Neural cell (in vitro differentiated cells): ENCODE results near the gene HES3. TPM values are rescaled to one million over a fixed set of nuclear protein-coding genes. Genes with fewer than 3 reads are reported as not detected.

ENCODE experiments used
- H2AFZ ChIP-seq: fragments of 200-600, 300-800 bp; sonication (generic), shearing (Covaris generic); 2 replicates; pipeline ENCODE4 v1.6.0; 2014; ENCODE audit warnings: low read depth, mild to moderate bottlenecking, antibody characterized with exemption, low read length, moderate library complexity
- H3F3A ChIP-seq: fragments of 200-600 bp; shearing (Covaris generic); 2 replicates; pipeline ENCODE4 v1.6.1; 2016; ENCODE audit warnings: mild to moderate bottlenecking, moderate library complexity, mixed read lengths, antibody characterized with exemption, low read length; ENCODE audit not compliant: insufficient read depth, poor library complexity, severe bottlenecking
- H3K27ac ChIP-seq: fragments of 200-600, 300-800 bp; sonication (generic), shearing (Covaris generic); 2 replicates; pipeline ENCODE4 v1.5.1; 2014; ENCODE audit warnings: mild to moderate bottlenecking, low read length, moderate library complexity
- H3K27me3 ChIP-seq: fragments of 300-800, 200-600 bp; sonication (generic), shearing (Covaris generic); 2 replicates; pipeline ENCODE4 v1.6.0; 2014; ENCODE audit warnings: mild to moderate bottlenecking, low read depth, low read length, moderate library complexity; ENCODE audit not compliant: insufficient read depth
- H3K36me3 ChIP-seq: fragments of 300-800, 200-600 bp; sonication (generic), shearing (Covaris generic); 2 replicates; pipeline ENCODE4 v1.5.1; 2014; ENCODE audit warnings: mild to moderate bottlenecking, antibody characterized with exemption, low read length, moderate library complexity; ENCODE audit not compliant: insufficient read depth
- H3K4me2 ChIP-seq: fragments of 300-800, 200-600 bp; sonication (generic), shearing (Covaris generic); 2 replicates; pipeline ENCODE4 v1.6.0; 2014; ENCODE audit warnings: mild to moderate bottlenecking, low read length
- H3K4me3 ChIP-seq: fragments of 300-800, 200-600 bp; sonication (generic), shearing (Covaris generic); 2 replicates; pipeline ENCODE4 v1.5.1; 2014; ENCODE audit warnings: mild to moderate bottlenecking, low read length, moderate library complexity
- H3K79me2 ChIP-seq: fragments of 200-600 bp; shearing (Covaris generic); replicated peaks from 2 replicates; pipeline ENCODE4 v1.6.0; 2014; ENCODE audit warnings: mild to moderate bottlenecking, low read length, moderate library complexity; ENCODE audit not compliant: insufficient read depth
- H3K9ac ChIP-seq: fragments of 300-800, 200-600 bp; sonication (generic), shearing (Covaris generic); 2 replicates; pipeline ENCODE4 v1.6.1; 2016; ENCODE audit warnings: mild to moderate bottlenecking, low read length, mixed read lengths
- H3K9me2 ChIP-seq: fragments of 200-600 bp; shearing (Covaris generic); 2 replicates; pipeline ENCODE4 v1.6.1; 2016; ENCODE audit warnings: mild to moderate bottlenecking, low read length, mixed read lengths; ENCODE audit not compliant: insufficient read depth
- H3K9me3 ChIP-seq: fragments of 200-600, 300-800 bp; sonication (generic), shearing (Covaris generic); 2 replicates; pipeline ENCODE4 v1.6.1; 2016; ENCODE audit warnings: mild to moderate bottlenecking, mixed run types, low read length, moderate library complexity, mixed read lengths
- H4K20me1 ChIP-seq: fragments of 200-600 bp; shearing (Covaris generic); 2 replicates; pipeline ENCODE4 v1.6.1; 2016; ENCODE audit warnings: mild to moderate bottlenecking, mixed run types; ENCODE audit not compliant: insufficient read depth
- EP300 ChIP-seq: fragments of 450-650 bp; conservative IDR thresholded peaks from 2 replicates; pipeline ENCODE4 v1.6.1; 2014; ENCODE audit warnings: antibody characterized with exemption, mild to moderate bottlenecking, moderate library complexity; ENCODE audit not compliant: poor library complexity, severe bottlenecking
- EZH2 ChIP-seq: fragments of 200-600, 300-800 bp; shearing (Covaris generic), sonication (generic); IDR thresholded peaks from 2 replicates; pipeline ENCODE4 v1.6.1; 2014; ENCODE audit warnings: antibody characterized with exemption, low read length, borderline replicate concordance, mild to moderate bottlenecking; ENCODE audit not compliant: insufficient read depth, poor library complexity, severe bottlenecking
- MXI1 ChIP-seq: fragments of 450-650 bp; conservative IDR thresholded peaks from 2 replicates; pipeline ENCODE4 v1.6.1; 2014; ENCODE audit warnings: antibody characterized with exemption, mild to moderate bottlenecking; ENCODE audit not compliant: poor library complexity, severe bottlenecking
- POLR2AphosphoS5 ChIP-seq: IDR thresholded peaks from 2 replicates; pipeline ENCODE4 v1.6.1; 2012
- RAD21 ChIP-seq: fragments of 450-650 bp; conservative IDR thresholded peaks from 2 replicates; pipeline ENCODE4 v1.6.1; 2014; ENCODE audit warnings: antibody characterized with exemption, mild to moderate bottlenecking, moderate library complexity
- SMC3 ChIP-seq: fragments of 450-650 bp; conservative IDR thresholded peaks from 2 replicates; pipeline ENCODE4 v1.6.1; 2014; ENCODE audit warnings: antibody characterized with exemption, mild to moderate bottlenecking, moderate library complexity; ENCODE audit not compliant: poor library complexity
- TAF1 ChIP-seq: IDR thresholded peaks from 2 replicates; pipeline ENCODE4 v1.6.1; 2012; ENCODE audit warnings: low read depth
- polyA plus RNA-seq: library from polyadenylated mRNA; depleted of rRNA; stranded (reverse); fragments of >200 nt; gene quantifications from 2 replicates; pipeline ENCODE4 v1.2.3, GENCODE V29; 2014
- TF ChIP-seq, protein P1 (sequence below): IDR thresholded peaks from 2 replicates; pipeline ENCODE4 v1.6.1; 2012; ENCODE audit warnings: borderline replicate concordance
- TF ChIP-seq, protein P2 (sequence below): fragments of 450-650 bp; IDR thresholded peaks from 2 replicates; pipeline ENCODE4 v1.5.1; 2014; ENCODE audit warnings: antibody characterized with exemption, mild to moderate bottlenecking, moderate library complexity; ENCODE audit not compliant: poor library complexity, severe bottlenecking

Gene HES3
- polyA plus RNA-seq, 1 donor from 2014 or later, result not detected

DNA sequence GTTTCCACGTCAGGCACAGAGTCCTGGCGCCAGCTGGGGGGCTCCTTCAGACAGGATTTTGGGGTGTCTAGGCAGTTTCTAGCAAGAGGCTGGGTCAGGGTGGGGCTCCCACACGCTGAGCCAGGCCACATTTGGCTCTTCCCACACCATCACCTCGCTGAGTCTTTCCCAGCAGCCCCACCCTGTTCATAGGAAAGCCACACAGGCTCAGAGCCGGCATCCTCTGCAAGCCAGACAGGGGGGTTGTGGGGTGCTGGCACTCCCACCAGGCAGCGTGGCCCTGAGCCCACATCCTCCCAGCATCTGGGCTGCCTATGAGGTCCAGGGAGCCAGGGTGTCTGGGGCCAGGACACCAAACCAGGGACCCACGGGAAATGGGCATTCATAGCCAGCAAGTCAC lies 19.7 kb downstream of the HES3 start:
- Histone ChIP-seq H3F3A (no peaks in the 10 kb centered on the region), H4K20me1 (no peaks in the 10 kb centered on the region), H2AFZ (no peak overlapping the region), H3K9ac (no peak overlapping the region), H3K27me3 (no peaks in the 10 kb centered on the region), H3K27ac (no peak overlapping the region), H3K79me2 (peaks cover 6% of the 10 kb centered on the region), H3K4me3 (no peak overlapping the region), H3K4me2 (no peak overlapping the region), H3K9me2 (no peaks in the 10 kb centered on the region), H3K36me3 (no peaks in the 10 kb centered on the region), H3K9me3 (no peaks in the 10 kb centered on the region)
- no peak for TF ChIP-seq RAD21
- no peak for TF ChIP-seq TAF1
- no peak for TF ChIP-seq MXI1
- TF ChIP-seq, protein P1, sequence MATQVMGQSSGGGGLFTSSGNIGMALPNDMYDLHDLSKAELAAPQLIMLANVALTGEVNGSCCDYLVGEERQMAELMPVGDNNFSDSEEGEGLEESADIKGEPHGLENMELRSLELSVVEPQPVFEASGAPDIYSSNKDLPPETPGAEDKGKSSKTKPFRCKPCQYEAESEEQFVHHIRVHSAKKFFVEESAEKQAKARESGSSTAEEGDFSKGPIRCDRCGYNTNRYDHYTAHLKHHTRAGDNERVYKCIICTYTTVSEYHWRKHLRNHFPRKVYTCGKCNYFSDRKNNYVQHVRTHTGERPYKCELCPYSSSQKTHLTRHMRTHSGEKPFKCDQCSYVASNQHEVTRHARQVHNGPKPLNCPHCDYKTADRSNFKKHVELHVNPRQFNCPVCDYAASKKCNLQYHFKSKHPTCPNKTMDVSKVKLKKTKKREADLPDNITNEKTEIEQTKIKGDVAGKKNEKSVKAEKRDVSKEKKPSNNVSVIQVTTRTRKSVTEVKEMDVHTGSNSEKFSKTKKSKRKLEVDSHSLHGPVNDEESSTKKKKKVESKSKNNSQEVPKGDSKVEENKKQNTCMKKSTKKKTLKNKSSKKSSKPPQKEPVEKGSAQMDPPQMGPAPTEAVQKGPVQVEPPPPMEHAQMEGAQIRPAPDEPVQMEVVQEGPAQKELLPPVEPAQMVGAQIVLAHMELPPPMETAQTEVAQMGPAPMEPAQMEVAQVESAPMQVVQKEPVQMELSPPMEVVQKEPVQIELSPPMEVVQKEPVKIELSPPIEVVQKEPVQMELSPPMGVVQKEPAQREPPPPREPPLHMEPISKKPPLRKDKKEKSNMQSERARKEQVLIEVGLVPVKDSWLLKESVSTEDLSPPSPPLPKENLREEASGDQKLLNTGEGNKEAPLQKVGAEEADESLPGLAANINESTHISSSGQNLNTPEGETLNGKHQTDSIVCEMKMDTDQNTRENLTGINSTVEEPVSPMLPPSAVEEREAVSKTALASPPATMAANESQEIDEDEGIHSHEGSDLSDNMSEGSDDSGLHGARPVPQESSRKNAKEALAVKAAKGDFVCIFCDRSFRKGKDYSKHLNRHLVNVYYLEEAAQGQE, result no peak
- TF ChIP-seq POLR2AphosphoS5, result no peak
- no peak for TF ChIP-seq SMC3
- TF ChIP-seq, protein P2, sequence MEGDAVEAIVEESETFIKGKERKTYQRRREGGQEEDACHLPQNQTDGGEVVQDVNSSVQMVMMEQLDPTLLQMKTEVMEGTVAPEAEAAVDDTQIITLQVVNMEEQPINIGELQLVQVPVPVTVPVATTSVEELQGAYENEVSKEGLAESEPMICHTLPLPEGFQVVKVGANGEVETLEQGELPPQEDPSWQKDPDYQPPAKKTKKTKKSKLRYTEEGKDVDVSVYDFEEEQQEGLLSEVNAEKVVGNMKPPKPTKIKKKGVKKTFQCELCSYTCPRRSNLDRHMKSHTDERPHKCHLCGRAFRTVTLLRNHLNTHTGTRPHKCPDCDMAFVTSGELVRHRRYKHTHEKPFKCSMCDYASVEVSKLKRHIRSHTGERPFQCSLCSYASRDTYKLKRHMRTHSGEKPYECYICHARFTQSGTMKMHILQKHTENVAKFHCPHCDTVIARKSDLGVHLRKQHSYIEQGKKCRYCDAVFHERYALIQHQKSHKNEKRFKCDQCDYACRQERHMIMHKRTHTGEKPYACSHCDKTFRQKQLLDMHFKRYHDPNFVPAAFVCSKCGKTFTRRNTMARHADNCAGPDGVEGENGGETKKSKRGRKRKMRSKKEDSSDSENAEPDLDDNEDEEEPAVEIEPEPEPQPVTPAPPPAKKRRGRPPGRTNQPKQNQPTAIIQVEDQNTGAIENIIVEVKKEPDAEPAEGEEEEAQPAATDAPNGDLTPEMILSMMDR, result no peak
- no peak for TF ChIP-seq EP300

DNA sequence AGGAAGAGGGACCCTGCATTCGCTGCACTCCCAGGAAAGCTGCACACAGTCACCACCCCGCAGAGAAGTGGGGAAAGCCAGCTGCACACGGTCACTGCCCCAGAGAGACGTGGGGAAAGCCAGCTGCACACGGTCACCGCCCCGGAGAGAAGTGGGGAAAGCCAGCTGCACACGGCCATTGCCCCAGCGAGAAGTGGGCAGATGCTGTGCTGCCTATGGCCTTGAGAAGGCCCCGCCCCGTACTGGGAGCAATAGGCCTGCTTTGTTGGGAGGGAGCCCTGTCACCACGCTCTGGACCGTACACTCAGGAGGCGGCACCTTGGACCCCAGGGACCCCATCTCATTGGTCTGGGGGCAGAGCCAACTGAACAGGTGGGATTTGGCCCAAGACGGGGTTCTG lies 21.2 kb downstream of the HES3 start:
- Histone ChIP-seq H3K9ac (no peak overlapping the region), H3K27me3 (no peaks in the 10 kb centered on the region), H3K4me2 (no peak overlapping the region), H4K20me1 (no peaks in the 10 kb centered on the region), H3K36me3 (no peaks in the 10 kb centered on the region), H3K27ac (no peak overlapping the region), H3K9me2 (no peaks in the 10 kb centered on the region), H3F3A (no peaks in the 10 kb centered on the region), H3K4me3 (no peak overlapping the region), H3K9me3 (no peaks in the 10 kb centered on the region), H3K79me2 (no peaks in the 10 kb centered on the region), H2AFZ (no peak overlapping the region)
- TF ChIP-seq, protein P2, result no peak
- TF ChIP-seq EZH2 (no peak), MXI1 (no peak), TAF1 (no peak), RAD21 (no peak), EP300 (no peak), SMC3 (no peak), POLR2AphosphoS5 (no peak)
- TF ChIP-seq, protein P1, result no peak
